ENCODE results near the gene SHISA7.
"Not testable (repeated sequence)": the region's sequence is repeated elsewhere in the genome, so short reads cannot be mapped to it uniquely, and the experiment has no call there.

SHISA7 gene

DNA sequence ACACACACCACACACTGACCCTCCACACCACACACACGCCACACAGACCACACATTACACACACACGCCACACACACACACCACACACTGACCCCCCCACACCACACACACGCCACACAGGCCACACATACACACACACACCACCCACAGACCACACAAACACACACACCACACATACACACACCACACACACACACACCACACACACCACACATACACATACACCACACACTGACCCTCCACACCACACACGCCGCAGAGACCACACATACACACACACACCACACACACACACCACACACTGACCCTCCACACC is 5.0 kb upstream of the SHISA7 start:
- DNase-seq (ENCODE audit: low read depth in 1 of 2, low spot score in 1 of 2): not testable (repeated sequence)

GRCh38 chr19:55447421-55448174 is 4.5 kb upstream of the SHISA7 start:
- no peak for DNase-seq (ENCODE audit: low read depth in 1 of 2, low spot score in 1 of 2)

DNA sequence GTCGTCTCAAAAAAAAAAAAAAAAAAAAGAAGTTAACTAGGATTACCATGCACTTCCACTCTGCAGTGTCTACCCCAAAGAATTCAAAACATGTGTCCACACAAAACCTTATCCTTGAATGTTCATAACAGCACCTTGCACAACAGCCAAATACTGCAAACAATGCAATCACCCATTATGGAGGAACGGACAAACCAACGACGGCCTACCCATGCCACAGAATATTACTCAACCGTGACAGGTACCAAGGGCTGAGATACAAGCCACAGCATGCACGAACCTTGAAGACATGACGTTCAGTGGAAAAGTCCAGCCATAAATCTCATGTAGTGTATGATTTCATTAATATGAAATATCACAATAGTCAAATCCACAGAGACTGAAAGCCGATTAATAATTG is 3.0 kb upstream of the SHISA7 start:
- DNase-seq (ENCODE audit: low read depth in 1 of 2, low spot score in 1 of 2): no peak

GRCh38 chr19:55444646-55445045 is 1.5 kb upstream of the SHISA7 start:
- no peak for DNase-seq (ENCODE audit: low read depth in 1 of 2, low spot score in 1 of 2)

DNA sequence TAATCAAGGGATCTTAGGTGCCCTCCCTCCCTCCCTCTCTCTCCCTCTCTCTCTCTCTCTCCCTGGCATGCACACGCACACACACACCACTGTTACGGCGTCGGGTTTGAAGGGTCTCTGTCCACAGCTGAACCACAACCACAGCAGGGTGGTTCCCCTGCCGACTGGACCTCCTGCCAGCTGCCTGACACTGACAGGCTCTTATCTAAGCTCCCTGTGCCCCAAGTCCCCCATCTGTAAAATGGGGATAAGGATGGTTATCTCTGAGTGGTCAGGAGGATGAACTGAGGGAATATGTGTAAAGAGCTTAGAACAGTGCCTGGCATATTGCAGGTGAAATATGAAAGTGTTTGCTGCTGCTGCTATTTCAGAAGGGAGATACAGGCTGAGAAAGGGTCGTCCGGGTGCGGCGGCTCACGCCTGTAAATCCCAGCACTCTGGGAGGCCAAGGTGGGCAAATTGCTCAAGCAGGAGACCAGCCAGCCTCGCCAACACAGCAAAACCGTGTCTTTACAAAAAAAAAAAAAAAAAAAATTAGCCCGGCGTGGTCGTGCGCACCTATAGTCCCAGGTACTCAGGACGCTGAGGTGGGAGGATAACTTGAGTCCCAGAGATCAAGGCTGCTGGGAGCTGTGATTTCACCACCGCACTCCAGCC is 852 bp upstream of the SHISA7 start:
- DNase-seq (ENCODE audit: low read depth in 1 of 2, low spot score in 1 of 2): no peak

- DNase-seq (ENCODE audit: low read depth in 1 of 2, low spot score in 1 of 2): no peak
These were observed 633 bp downstream of the SHISA7 start for GRCh38 chr19:55442372-55442961.

DNA sequence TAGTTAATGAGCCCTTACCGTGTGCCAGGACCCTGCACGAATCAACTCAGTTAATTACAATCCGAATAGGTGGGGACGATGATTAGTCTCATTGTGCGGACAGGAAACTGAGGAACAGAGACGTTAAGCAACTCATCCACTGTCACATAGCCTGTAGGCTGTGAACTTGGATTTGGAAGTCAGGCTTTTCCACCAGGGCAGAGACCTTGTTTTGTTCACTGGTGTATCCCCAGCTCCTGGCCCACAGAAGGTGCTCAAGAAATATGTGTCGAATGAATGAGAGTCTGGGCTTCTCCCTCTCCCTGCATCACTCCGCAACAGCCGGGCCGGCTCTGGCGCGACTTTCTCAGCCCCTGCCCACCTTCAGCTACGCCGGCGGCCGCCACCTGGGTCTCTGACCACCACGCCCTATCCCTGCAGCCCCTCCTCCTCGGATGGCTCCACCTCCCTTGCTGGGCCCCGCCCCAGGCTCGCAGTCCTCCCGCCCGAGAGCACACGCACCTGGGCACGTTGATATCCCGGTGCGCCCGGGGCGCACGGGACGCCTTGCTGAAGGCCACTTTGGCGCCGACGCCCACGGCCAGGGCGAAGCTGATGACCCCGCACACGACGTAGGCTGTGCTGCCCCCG is 1.3 kb downstream of the SHISA7 start:
- DNase-seq (ENCODE audit: low read depth in 1 of 2, low spot score in 1 of 2): no peak

GRCh38 chr19:55441319-55441691 is 1.8 kb downstream of the SHISA7 start:
- DNase-seq (ENCODE audit: low read depth in 1 of 2, low spot score in 1 of 2): no peak

DNA sequence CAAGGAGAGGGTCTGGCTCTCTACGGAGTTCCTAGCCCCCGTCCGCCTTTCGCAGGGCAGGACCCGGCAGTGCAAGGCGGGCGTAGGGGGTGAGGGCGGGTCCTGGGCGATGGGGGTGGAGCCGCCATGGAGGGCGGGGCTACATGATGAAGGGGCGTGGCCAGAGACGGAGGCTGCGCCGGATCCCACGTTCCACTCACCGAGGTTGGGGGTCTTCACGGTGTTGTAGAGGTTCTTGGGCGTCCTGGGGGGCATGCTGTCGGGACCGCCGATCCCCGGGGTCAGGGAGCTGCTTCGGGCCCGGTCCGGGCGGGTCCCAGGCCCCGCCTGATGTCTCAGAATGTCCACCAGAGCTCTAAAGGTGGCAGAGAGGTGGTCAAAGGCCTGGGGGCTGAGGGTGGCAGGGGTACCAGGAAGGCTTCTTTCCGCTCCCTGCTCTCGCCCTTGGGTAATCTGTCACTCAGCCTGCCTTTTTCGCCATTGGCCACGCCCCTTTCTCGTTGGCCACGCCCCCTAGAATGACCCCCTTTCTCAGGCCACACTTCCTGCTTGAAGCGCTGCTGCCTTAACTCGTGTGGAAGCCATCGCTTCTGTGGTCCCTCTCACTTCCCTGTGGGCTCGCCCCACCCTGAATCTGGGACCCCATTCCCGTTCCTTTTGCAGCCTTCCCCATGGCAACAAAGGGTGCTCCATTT is 2.5 kb downstream of the SHISA7 start:
- DNase-seq (ENCODE audit: low read depth in 1 of 2, low spot score in 1 of 2): no peak

DNA sequence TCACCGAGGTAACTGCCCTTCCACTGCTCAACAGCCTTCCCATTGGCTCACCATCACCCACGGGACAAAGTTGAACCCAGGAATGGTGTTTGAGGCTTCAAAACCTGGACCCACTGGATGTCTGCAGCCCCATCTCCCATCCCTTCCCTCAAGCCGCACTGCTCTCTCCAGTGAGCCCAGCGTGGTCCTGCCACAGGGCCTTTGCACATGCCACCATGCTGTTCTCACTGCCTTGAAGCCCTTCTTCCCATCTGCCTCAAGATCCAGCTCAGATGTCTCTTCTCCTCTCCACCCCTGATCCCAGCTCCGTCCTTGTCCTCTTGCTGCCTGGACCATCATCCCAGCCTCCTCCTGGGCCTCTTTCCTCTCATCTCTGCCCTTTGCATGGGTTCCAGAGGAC is 4.0 kb downstream of the SHISA7 start:
- no peak for DNase-seq (ENCODE audit: low read depth in 1 of 2, low spot score in 1 of 2)

GRCh38 chr19:55437410-55437809 is 5.7 kb downstream of the SHISA7 start:
- DNase-seq (ENCODE audit: low read depth in 1 of 2, low spot score in 1 of 2): no peak

- DNase-seq (ENCODE audit: low read depth in 1 of 2, low spot score in 1 of 2): no peak
These were observed 6.3 kb downstream of the SHISA7 start for GRCh38 chr19:55436847-55437246.

GRCh38 chr19:55435020-55435419 is 8.1 kb downstream of the SHISA7 start:
- DNase-seq (ENCODE audit: low read depth in 1 of 2, low spot score in 1 of 2): no peak

DNA sequence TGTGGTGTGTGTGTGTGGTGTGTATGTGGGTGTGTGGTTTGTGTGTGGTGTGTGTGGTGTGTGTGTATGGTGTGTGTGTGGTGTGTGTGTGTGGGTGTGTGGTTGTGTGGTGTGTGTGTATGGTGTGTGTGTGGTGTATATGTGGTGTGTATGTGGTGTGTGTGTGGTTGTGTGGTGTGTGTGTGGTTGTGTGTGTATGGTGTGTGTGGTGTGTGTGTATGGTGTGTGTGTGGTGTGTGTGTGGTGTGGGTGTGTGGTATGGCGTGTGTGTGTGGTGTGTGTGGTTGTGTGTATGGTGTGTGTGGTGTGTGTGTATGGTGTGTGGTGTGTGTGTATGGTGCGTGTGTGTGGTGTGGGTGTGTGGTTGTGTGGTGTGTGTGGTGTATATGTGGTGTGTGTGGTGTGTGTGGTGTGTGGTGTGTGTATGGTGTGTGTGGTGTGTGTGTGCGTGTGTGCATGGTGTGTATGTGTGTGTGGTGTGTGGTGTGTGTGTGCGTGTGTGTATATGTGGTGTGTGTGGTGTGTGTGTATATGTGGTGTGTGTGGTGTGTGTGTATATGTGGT is 8.7 kb downstream of the SHISA7 start:
- DNase-seq (ENCODE audit: low read depth in 1 of 2, low spot score in 1 of 2): no peak

- no peak for DNase-seq (ENCODE audit: low read depth in 1 of 2, low spot score in 1 of 2)
These were observed 9.8 kb downstream of the SHISA7 start for GRCh38 chr19:55433292-55433691.

DNA sequence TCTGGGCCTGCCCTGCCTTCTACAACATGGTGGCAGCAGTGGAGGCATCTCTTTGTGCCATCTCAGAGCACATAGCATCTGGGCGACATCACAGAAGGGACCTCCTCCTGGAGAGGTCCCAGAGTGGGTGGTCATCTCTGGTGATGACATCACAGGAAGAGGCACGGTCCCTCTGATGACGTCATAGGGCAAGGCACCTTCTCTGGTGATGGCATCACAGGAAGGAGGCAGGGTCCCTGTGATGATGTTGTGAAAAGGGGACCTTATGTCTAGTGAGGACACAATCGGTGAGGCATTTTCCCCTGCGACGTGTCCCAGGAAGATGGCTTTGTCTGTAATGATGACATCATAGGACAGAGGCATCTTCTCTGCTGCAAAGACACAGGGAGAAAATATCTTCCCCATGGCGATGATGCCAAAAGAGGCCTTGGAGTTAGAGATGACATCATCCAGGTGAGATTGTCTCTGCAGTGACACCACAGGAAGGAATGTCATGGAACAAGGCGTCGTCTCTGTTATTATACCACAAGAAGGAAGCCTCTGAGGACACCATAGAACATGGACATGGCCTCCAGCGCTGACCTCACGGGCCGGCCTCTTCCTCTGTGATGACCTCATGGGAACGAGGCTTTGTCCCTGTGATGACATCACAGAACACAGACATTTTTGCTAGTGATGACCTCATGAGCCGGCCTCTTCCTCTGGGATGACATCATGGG is 10.7 kb downstream of the SHISA7 start:
- DNase-seq (ENCODE audit: low read depth in 1 of 2, low spot score in 1 of 2): no peak

DNA sequence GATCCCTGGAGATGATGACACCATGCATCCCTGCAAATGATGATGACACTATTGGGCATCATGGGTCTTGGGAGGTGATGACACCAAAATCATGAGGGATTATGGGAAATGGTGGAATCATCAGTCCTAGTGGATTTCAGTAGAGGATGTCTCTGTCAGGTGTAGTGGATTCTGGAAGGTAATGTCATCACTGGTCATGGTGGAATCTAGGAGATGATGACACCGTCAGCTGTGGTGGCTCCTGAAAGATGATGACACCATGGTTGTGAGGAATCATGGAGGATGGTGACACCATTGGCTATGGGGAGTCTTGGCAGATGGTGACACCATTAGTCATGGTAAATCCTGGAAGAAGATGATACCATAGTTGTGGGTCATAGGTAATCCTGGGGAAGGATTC is 11.9 kb downstream of the SHISA7 start:
- no peak for DNase-seq (ENCODE audit: low read depth in 1 of 2, low spot score in 1 of 2)

GRCh38 chr19:55426042-55426441 is 17.1 kb downstream of the SHISA7 start:
- no peak for DNase-seq (ENCODE audit: low read depth in 1 of 2, low spot score in 1 of 2)

- no peak for DNase-seq (ENCODE audit: low read depth in 1 of 2, low spot score in 1 of 2)
These were observed 18.6 kb downstream of the SHISA7 start for GRCh38 chr19:55424518-55424917.

GRCh38 chr19:55423225-55424005 is 19.7 kb downstream of the SHISA7 start:
- no peak for DNase-seq (ENCODE audit: low read depth in 1 of 2, low spot score in 1 of 2)

Data from activated T-helper 1 cell treated with anti-CD3 and anti-CD28 coated beads, Interleukin-2, amount 50 U/mL, for 16 hours (primary cell).